ENCODE measurements around the gene DSCAML1. TPM values are rescaled to one million over a fixed set of nuclear protein-coding genes. Genes with fewer than 3 reads are reported as not detected.

DSCAML1 gene
- total and polyA plus RNA-seq, 9 of the 15 experiments (the other 6 are each of a cell fraction or from before 2014, with no cell fraction given): not detected

DNA sequence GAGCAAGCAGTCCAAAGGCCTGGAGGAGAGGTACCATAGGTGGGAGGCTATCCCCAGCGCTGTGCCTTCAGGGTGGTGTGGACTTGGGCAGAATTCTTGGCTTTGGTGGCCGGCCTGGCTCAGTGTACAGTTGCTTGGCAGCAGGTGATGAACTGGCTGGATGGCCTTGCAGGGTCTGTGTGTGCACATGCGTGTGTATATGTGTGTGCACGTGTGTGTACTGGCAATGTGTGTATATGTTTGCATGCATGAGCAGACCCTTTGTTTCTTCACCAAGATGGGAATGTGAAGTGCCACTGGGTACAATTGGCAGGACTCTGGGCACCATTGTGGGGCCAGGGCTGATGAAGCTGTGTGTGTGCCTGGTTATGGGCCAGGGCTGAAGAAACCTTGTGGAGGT is 416.3 kb downstream of the DSCAML1 start (continued):
- TF ChIP-seq RERE (CRISPR knock-in tag; IDR thresholded peaks at IDR 0.05; ENCODE audit: borderline replicate concordance) (no peak), RBM34 (IDR thresholded peaks at IDR 0.05; ENCODE audit: borderline replicate concordance, insufficient read depth, low read length) (no peak), POLR2G (IDR thresholded peaks at IDR 0.05; ENCODE audit: low read depth, low read length) (no peak), MEF2D (tag; conservative IDR thresholded peaks at IDR 0.05; ENCODE audit: low read depth) (no peak), WHSC1 (IDR thresholded peaks at IDR 0.05; ENCODE audit: low read length) (no peak)

All from K562 (cell line).